Type B pancreatic cell (in vitro differentiated cells): Measurements from ENCODE around the gene SLC39A1. TPM values are rescaled to one million over a fixed set of nuclear protein-coding genes. Genes with fewer than 3 reads are reported as not detected.

Experiments used
- DNase-seq: peaks from one replicate; pipeline ENCODE4 v3.0.0; 2021; ENCODE audit warnings: mixed read lengths; ENCODE audit not compliant: unreplicated experiment; ENCODE audit errors: extremely low spot score
- H3K27ac Mint-ChIP-seq: 2 replicates; pipeline ENCODE4 v1.8.0; 2021; ENCODE audit warnings: mild to moderate bottlenecking, mixed read lengths
- H3K27me3 Mint-ChIP-seq: 2 replicates; pipeline ENCODE4 v1.8.0; 2021; ENCODE audit warnings: mixed read lengths
- H3K36me3 Mint-ChIP-seq: 2 replicates; pipeline ENCODE4 v1.8.0; 2021; ENCODE audit warnings: mixed read lengths
- H3K4me1 Mint-ChIP-seq: one replicate; pipeline ENCODE4 v1.8.0; 2021; ENCODE audit warnings: mixed read lengths; ENCODE audit not compliant: unreplicated experiment
- H3K4me3 Mint-ChIP-seq: 2 replicates; pipeline ENCODE4 v1.8.0; 2021; ENCODE audit warnings: mild to moderate bottlenecking, mixed read lengths
- H3K9me3 Mint-ChIP-seq: 2 replicates; pipeline ENCODE4 v1.8.0; 2021; ENCODE audit warnings: mixed read lengths
- total RNA-seq: library from RNA; stranded (reverse); gene quantifications from 2 replicates; pipeline ENCODE4 v1.2.1, GENCODE V29; 2021; ENCODE audit warnings: low replicate concordance
- TF ChIP-seq, protein P1 (sequence below): fragments of 200-600 bp; sonication (generic); conservative IDR thresholded peaks from 2 replicates; pipeline ENCODE4 v1.5.0; 2021; ENCODE audit warnings: antibody characterized with exemption, mild to moderate bottlenecking

Gene SLC39A1
- total RNA-seq, 1 donor from 2014 or later, result 75.7 TPM

DNA sequence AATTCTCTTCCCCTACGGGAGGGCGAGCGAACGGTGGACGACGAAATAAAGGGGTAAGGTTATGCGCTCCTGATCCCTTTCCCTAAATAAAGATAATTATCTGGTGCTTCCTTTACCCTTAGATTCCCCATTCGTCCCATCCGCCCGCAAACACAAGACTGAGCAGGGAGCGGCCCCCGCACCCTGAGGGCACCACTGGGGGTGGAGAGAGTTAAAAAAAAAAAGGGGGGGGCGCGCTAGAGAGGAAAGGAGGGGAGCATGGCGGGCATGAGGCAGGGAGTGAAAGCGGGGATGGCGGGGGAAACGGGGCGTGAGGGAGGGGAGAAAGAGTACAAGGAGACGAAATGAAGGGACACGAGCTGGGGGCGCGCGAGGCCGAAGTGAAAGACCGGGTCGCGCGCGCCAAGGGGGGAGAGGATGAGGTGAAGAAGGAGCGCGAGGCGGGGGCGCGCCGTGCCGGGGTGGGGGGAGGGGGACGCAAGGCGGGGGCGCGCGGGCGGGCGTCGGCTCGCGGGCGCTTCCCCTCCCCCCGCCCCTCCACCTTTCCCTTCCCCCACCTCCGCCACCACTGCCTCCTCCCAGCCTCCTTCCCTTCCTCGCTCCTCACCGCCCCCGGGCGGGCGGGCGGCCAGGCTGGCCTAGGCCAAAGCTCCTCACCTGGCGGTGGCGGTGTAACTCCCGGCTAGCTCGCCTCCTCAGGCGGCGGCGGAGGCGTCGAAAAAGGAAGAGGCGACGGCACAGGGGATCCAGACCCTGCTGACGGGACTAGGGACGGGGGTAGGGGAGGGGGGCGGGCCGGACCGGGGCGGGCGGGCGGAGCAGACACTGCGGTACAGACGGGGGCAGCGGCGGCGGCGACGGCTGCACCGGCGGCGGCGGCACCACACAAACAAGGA, 41.0 kb downstream of the SLC39A1 start:
- TF ChIP-seq, protein P1, sequence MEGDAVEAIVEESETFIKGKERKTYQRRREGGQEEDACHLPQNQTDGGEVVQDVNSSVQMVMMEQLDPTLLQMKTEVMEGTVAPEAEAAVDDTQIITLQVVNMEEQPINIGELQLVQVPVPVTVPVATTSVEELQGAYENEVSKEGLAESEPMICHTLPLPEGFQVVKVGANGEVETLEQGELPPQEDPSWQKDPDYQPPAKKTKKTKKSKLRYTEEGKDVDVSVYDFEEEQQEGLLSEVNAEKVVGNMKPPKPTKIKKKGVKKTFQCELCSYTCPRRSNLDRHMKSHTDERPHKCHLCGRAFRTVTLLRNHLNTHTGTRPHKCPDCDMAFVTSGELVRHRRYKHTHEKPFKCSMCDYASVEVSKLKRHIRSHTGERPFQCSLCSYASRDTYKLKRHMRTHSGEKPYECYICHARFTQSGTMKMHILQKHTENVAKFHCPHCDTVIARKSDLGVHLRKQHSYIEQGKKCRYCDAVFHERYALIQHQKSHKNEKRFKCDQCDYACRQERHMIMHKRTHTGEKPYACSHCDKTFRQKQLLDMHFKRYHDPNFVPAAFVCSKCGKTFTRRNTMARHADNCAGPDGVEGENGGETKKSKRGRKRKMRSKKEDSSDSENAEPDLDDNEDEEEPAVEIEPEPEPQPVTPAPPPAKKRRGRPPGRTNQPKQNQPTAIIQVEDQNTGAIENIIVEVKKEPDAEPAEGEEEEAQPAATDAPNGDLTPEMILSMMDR, result peak; percentile 52
- no peaks in the 10 kb centered on the region for H3K9me3 Mint-ChIP-seq
- DNase-seq, result no peak

DNA sequence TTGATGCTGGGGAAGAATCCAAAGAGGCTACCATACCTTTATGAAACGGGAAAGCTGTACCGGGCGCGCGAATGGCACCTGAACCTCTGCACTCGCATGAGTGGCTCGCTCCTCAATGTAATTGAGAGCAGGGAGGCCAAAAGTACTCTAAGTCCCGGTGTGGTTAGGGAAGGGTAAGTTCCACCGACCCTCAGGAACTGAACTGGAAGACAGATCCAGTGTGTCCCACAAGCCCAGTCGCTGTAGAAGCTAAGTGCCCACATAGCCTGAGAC, 41.6 kb downstream of the SLC39A1 start:
- peaks cover 3% of the 10 kb centered on the region for H3K27me3 Mint-ChIP-seq
- no peaks in the 10 kb centered on the region for H3K9me3 Mint-ChIP-seq
- peaks cover 37% of the 10 kb centered on the region for H3K4me1 Mint-ChIP-seq
- peak overlapping the region; percentile 95 for H3K27ac Mint-ChIP-seq
- no peaks in the 10 kb centered on the region for H3K36me3 Mint-ChIP-seq
- TF ChIP-seq, protein P1, result no peak
- peak overlapping the region; percentile 96 for H3K4me3 Mint-ChIP-seq
- no peak for DNase-seq

More for the DNA sequence above, 41.0 kb downstream of the SLC39A1 start:
- H3K27me3 Mint-ChIP-seq, result peaks cover 3% of the 10 kb centered on the region
- H3K27ac Mint-ChIP-seq, result peak overlapping the region; percentile 95
- no peaks in the 10 kb centered on the region for H3K36me3 Mint-ChIP-seq
- H3K4me1 Mint-ChIP-seq, result peaks cover 37% of the 10 kb centered on the region
- peak overlapping the region; percentile 96 for H3K4me3 Mint-ChIP-seq

DNA sequence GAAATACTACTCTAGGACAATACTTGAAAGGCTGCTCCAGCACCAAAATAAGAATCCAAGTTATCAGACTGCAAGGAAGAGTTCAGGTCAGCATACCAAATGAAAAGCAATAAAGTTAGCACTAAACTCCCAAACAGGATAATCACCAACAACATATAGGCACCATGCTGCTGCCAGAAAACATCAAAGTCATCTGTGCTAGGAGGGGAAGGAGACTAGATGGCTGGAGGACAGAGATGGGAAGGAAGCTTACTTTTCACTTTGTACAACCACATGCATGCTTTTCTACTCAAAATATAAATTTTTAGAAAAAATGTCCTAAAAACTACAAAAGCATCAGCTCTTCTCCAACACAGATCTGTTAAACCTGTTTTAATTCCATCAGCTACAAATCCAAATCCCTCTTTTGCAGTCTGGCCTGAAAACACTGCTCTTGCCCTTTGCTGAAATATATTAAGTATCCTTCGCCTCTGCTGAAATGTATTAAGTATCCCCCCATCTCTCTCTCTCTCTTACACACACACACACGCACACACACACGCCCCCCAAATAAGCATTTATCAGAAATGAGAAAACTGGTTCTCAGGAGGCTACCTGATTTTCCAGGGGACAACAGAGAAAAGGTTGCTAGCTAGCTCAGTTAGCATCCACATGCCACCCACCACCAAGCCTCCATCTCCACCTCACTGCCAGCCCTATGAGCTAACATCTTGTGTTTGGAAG, 42.1 kb downstream of the SLC39A1 start:
- H3K27ac Mint-ChIP-seq, result peak overlapping the region; percentile 95
- H3K27me3 Mint-ChIP-seq, result peaks cover 3% of the 10 kb centered on the region
- TF ChIP-seq, protein P1, result no peak
- H3K36me3 Mint-ChIP-seq, result peaks cover 2% of the 10 kb centered on the region
- H3K4me3 Mint-ChIP-seq, result peak overlapping the region; percentile 96
- peaks cover 39% of the 10 kb centered on the region for H3K4me1 Mint-ChIP-seq
- DNase-seq, result no peak
- H3K9me3 Mint-ChIP-seq, result no peaks in the 10 kb centered on the region

DNA sequence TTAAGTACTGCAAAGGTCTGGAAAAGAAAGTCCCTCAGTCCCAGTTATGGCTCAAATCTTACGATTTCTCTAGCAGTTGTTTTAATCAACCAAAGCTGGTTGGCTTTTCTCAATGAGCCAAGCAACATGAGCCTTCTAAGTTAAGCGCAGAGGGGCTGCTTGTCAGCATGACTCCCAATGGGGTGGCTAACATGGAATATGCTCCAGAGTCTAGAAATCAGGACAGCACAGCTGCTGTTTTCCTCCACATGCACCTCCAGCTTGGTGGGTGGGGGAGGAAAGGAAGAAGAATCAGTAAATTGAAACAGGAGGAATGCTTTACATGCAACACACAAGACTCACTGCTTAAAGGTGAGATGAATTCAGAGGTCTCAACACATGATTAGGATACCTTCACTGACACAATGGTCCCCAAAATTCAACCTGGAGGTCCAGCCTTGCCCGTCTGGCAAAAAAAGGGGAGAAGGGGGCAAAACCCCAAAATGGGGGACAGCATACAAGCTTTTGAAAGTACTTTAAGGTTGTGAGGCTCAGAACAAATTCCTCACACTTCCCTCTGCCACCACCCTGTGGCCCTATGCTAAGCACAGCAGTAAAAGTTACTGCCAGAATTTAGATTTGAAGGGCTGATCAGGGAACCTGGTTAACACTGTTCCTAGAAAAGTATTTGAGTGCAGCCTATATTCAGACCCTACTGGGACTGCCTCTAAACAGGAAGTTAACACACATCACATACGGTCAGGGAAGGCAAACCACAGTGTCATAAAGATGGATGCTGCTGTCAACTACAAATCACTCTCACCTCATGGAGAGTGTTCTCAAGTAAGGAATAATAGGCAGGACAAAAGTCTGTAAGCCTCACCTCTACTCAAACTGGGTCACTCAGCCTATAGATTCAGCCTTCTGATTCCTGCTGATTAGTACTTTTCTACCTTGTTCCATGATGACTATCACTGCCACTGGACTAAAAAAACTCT, 43.2 kb downstream of the SLC39A1 start:
- H3K27me3 Mint-ChIP-seq, result peaks cover 3% of the 10 kb centered on the region
- no peaks in the 10 kb centered on the region for H3K9me3 Mint-ChIP-seq
- peaks cover 4% of the 10 kb centered on the region for H3K36me3 Mint-ChIP-seq
- peak overlapping the region; percentile 55 for H3K27ac Mint-ChIP-seq
- peak overlapping the region; percentile 96 for H3K4me3 Mint-ChIP-seq
- DNase-seq, result no peak
- TF ChIP-seq, protein P1, result peak; percentile 29
- H3K4me1 Mint-ChIP-seq, result peaks cover 41% of the 10 kb centered on the region

DNA sequence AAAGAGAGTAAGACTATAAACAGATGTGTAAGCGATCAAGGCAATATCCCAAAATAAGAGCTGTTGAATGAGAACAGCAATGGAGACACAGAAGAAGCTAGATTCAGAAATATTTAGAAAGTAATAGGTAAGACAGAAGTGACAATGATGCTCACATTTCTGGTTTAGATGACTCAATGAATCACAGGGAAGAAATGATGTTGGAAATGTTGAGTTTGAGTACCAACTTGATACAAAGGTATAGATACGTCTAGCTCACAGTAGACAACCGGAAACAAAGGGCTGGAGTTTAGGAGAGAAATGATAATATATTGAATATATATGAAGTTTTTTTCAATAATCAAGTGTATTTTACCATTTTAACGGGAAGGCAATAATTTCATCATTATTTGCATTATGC, 47.0 kb downstream of the SLC39A1 start:
- DNase-seq, result no peak
- no peak overlapping the region for H3K4me3 Mint-ChIP-seq
- no peaks in the 10 kb centered on the region for H3K27me3 Mint-ChIP-seq
- TF ChIP-seq, protein P1, result no peak
- no peaks in the 10 kb centered on the region for H3K9me3 Mint-ChIP-seq
- H3K36me3 Mint-ChIP-seq, result peaks cover 4% of the 10 kb centered on the region
- H3K4me1 Mint-ChIP-seq, result peaks cover 38% of the 10 kb centered on the region
- no peak overlapping the region for H3K27ac Mint-ChIP-seq
